22Rv1 (cell line): Measurements from ENCODE around the gene ETFB.

Experiments
- H3K27ac ChIP-seq: fragments of 450-650 bp; 2 replicates; pipeline ENCODE4 v1.5.1; 2017
- ZFX ChIP-seq: fragments of 450-650 bp; IDR thresholded peaks from 2 replicates; pipeline ENCODE4 v1.6.1; 2017; ENCODE audit warnings: antibody characterized with exemption, borderline replicate concordance
- TF ChIP-seq, protein P1 (sequence below): fragments of 450-650 bp; IDR thresholded peaks from 2 replicates; pipeline ENCODE4 v1.5.1; 2017; ENCODE audit warnings: mild to moderate bottlenecking

Gene ETFB

DNA sequence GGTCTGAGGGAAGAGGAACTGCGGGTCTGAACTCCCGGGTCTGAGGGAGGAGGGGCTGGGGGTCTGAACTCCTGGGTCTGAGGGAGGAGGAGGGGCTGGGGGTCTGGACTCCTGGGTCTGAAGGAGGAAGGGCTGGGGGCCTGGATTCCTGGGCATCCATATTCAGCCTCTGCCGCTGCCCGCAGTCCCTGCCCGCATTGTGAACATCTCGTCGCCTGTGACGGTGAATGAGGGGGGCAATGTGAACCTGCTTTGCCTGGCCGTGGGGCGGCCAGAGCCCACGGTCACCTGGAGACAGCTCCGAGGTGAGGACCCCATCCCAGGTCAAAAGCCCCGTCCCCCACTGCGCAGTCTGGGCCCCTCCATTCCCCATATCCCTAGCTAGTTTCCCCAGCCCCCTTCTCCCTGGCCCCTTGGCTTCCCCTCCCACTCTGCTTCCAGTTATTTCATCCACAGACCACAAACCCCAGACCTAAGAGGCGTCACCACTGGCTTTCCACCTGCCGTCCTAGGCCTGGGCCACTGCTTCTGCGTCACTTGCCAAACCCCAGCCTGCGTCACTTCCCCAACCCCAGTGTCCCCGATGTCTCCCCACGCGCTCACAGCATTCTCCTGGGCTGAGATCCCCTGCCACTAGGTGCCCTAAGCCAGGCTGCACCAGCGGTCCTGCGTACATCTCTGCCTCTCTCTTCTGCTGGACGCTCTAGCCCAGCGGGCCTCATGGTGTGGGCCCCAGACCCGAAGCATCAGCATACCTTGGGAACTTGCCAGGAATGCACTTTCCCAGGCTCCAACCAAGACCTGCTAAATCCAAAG is 40.8 kb downstream of the ETFB start:
- no peak overlapping the region for H3K27ac ChIP-seq
- no peak for TF ChIP-seq ZFX
- TF ChIP-seq, protein P1, sequence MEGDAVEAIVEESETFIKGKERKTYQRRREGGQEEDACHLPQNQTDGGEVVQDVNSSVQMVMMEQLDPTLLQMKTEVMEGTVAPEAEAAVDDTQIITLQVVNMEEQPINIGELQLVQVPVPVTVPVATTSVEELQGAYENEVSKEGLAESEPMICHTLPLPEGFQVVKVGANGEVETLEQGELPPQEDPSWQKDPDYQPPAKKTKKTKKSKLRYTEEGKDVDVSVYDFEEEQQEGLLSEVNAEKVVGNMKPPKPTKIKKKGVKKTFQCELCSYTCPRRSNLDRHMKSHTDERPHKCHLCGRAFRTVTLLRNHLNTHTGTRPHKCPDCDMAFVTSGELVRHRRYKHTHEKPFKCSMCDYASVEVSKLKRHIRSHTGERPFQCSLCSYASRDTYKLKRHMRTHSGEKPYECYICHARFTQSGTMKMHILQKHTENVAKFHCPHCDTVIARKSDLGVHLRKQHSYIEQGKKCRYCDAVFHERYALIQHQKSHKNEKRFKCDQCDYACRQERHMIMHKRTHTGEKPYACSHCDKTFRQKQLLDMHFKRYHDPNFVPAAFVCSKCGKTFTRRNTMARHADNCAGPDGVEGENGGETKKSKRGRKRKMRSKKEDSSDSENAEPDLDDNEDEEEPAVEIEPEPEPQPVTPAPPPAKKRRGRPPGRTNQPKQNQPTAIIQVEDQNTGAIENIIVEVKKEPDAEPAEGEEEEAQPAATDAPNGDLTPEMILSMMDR: no peak

DNA sequence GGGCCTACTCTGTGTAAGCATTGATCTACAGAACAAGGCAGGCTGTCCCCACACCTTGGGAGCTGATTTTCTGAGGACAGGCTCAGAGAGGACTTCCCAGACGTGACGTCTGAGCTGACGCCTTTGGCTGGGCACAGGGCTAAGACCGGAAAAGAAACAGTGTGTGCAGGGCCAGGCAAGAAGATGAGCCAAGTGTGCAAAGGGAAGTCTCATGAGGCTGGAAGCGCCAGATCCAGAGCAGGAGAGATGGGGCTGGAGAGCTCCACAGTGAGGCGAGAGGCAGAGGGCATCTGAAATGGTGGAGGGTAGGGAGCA is 42.1 kb downstream of the ETFB start:
- TF ChIP-seq ZFX: no peak
- TF ChIP-seq, protein P1: no peak
- no peak overlapping the region for H3K27ac ChIP-seq

DNA sequence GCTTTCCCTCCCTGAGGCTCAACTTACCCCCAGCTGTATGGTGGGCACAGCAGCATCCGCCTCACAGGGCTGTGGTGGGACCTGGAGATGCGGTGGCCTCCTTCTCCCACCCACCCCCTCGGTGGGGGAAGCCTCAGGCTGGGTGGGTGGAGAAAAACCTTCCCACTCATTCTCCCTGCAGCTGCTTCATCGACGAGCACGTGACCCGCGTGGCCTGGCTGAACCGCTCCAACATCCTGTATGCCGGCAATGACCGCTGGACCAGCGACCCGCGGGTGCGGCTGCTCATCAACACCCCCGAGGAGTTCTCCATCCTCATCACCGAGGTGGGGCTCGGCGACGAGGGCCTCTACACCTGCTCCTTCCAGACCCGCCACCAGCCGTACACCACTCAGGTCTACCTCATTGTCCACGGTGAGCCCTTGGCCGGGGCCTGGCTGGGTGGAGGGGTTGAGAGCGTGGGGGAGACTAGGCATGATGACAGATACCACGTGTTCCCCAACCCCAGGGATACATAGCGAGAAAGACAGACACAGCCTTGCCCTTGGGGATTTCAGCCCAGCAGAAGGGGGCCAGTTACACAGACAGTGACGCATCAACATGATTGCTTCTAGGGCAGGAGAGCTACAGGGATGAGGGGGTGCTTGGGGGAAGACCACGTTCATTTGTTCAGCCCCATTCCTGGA is 42.6 kb downstream of the ETFB start:
- H3K27ac ChIP-seq: no peak overlapping the region
- TF ChIP-seq ZFX: no peak
- TF ChIP-seq, protein P1: no peak

DNA sequence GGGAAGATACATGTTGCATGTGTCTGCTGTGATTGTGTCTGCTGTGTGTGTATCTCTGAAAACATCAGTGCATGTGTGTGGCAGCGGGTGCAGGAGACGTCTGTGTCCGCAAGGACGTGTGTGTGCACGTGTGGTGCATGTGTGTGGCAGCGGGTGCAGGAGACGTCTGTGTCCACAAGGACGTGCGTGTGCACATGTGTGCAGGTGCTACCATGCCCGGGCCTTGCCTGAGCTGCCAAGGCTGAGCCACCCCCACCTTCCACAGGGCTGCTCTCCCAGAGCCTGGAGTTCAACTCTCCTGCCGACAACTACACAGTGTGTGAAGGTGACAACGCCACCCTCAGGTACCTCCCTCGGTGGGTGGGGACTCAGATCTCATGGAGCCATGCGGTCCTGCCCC is 44.4 kb downstream of the ETFB start:
- TF ChIP-seq ZFX: no peak
- TF ChIP-seq, protein P1: no peak
- H3K27ac ChIP-seq: no peak overlapping the region

DNA sequence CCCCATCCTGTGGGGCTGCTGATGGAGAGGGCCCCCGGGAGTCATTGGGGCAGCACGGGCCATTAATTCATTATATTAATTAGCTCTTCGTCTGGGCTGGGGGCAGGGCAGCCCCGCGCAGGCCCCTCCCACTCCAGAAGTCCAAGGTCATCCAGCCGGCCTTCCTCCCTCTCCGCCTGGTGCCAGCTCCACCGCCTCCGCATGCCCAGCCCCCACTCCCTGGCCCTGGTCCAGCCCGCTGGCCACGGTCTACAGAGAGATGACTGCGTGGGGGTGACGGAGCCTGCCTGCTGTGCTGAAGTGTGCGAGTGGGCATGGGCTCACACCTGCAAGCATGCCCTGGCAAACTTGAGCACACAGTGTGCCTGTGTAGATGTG is 45.9 kb downstream of the ETFB start:
- H3K27ac ChIP-seq: no peak overlapping the region
- TF ChIP-seq, protein P1: no peak
- TF ChIP-seq ZFX: no peak

DNA sequence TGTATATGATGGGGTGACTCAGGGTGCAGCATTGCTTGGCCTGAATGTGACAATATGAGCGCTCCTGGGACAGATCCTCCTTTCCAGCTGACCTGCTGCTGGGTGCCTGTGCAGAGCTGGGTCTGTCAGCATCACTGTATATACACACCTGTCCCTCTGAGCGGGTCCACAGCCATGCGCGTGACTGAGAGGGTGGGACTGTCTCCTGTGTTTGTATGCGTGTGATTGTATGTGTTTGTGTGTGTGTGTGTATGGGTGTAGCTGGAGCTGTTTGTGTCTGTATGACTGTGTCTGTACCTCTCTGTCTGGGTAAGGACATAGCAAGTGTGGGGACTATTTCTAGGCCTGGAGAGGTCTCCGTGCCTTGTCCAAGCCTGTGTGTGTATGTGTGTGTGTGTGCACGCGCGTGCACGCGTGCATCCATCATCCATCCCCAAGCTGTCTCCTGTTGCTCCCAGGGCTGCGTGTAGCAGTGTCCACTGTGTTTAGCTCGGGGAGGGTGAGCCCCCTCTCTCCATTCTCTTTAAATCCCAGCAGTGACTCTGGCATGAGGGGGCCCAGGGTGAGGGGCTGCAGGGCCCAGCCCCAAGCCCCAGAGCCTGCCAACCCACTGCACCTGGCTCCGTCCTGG is 46.4 kb downstream of the ETFB start:
- no peak overlapping the region for H3K27ac ChIP-seq
- TF ChIP-seq ZFX: no peak
- TF ChIP-seq, protein P1: no peak
